OCI-LY3 (cell line): ENCODE measurements around the gene LRRC4C.

Experiments
- H2AFZ ChIP-seq: fragments of 200-600, 300-600 bp; shearing (Covaris generic); 2 replicates; pipeline ENCODE4 v1.6.0; 2014; ENCODE audit warnings: antibody characterized with exemption, low read depth, low read length
- H3K27ac ChIP-seq: fragments of 200-600, 300-600 bp; sonication (generic); 2 replicates; pipeline ENCODE4 v1.5.1; 2014; ENCODE audit warnings: mild to moderate bottlenecking, low read length, moderate library complexity, mixed read lengths
- H3K27me3 ChIP-seq: fragments of 200-600, 300-600 bp; sonication (generic); 2 replicates; pipeline ENCODE4 v1.6.1; 2014; ENCODE audit warnings: low read depth, low read length, mixed read lengths
- H3K36me3 ChIP-seq: fragments of 200-600, 300-600 bp; sonication (generic); replicated peaks from 2 replicates; pipeline ENCODE3; 2014; ENCODE audit warnings: low read depth, low read length, mixed read lengths
- H3K4me1 ChIP-seq: fragments of 300-600, 200-600 bp; sonication (generic); 2 replicates; pipeline ENCODE4 v1.6.1; 2014; ENCODE audit warnings: low read length, mixed read lengths
- H3K4me2 ChIP-seq: fragments of 200-600, 300-600 bp; sonication (generic); 2 replicates; pipeline ENCODE4 v1.6.1; 2014; ENCODE audit warnings: low read length, mixed read lengths
- H3K4me3 ChIP-seq: fragments of 300-600, 200-600 bp; sonication (generic); 2 replicates; pipeline ENCODE4 v1.5.1; 2014; ENCODE audit warnings: antibody characterized with exemption, mild to moderate bottlenecking, low read length, moderate library complexity
- H3K79me2 ChIP-seq: fragments of 300-600, 200-600 bp; shearing (Covaris generic); 2 replicates; pipeline ENCODE4 v1.6.1; 2014; ENCODE audit warnings: mild to moderate bottlenecking, low read length, mixed read lengths
- H3K9ac ChIP-seq: fragments of 300-600, 200-600 bp; shearing (Covaris generic); 2 replicates; pipeline ENCODE4 v1.6.0; 2014; ENCODE audit warnings: mild to moderate bottlenecking, low read length, moderate library complexity
- H3K9me3 ChIP-seq: fragments of 200-600, 300-600 bp; shearing (Covaris generic); 2 replicates; pipeline ENCODE4 v1.6.1; 2014; ENCODE audit warnings: low read length, mixed read lengths; ENCODE audit not compliant: insufficient read depth
- H4K20me1 ChIP-seq: fragments of 200-600, 300-600 bp; sonication (generic); 2 replicates; pipeline ENCODE4 v1.6.1; 2016; ENCODE audit warnings: low read length, mixed read lengths; ENCODE audit not compliant: insufficient read depth
- CTCF ChIP-seq: fragments of 200-600, 300-600 bp; sonication (generic); IDR thresholded peaks from 2 replicates; pipeline ENCODE4 v1.5.1; 2014; ENCODE audit warnings: antibody characterized with exemption, low read length, low read depth
- EZH2phosphoT487 ChIP-seq: fragments of 200-600 bp; shearing (Covaris generic); IDR thresholded peaks from 2 replicates; pipeline ENCODE4 v1.6.1; 2018; ENCODE audit warnings: antibody characterized with exemption, mixed run types, low read depth

LRRC4C gene

GRCh38 chr11:40291329-40291728 lies 1168.1 kb downstream of the LRRC4C start:
- no peak overlapping the region for H3K27ac ChIP-seq
- H4K20me1 ChIP-seq = no peaks in the 10 kb centered on the region
- H3K9me3 ChIP-seq = no peaks in the 10 kb centered on the region
- H2AFZ ChIP-seq = no peak overlapping the region
- H3K36me3 ChIP-seq = no peaks in the 10 kb centered on the region
- H3K79me2 ChIP-seq = no peaks in the 10 kb centered on the region
- no peak overlapping the region for H3K4me3 ChIP-seq
- no peaks in the 10 kb centered on the region for H3K27me3 ChIP-seq
- no peak overlapping the region for H3K4me2 ChIP-seq
- peaks cover under 1% of the 10 kb centered on the region; the same call in 1 of the 2 replicates for H3K4me1 ChIP-seq
- H3K9ac ChIP-seq = no peak overlapping the region
- no peak for TF ChIP-seq EZH2phosphoT487
- no peak for TF ChIP-seq CTCF

- Histone ChIP-seq H3K36me3 (no peaks in the 10 kb centered on the region), H3K4me1 (peaks cover 8% of the 10 kb centered on the region; the same call in 1 of the 2 replicates), H3K9me3 (no peaks in the 10 kb centered on the region), H3K27me3 (no peaks in the 10 kb centered on the region), H4K20me1 (no peaks in the 10 kb centered on the region), H3K27ac (no peak overlapping the region), H3K79me2 (no peaks in the 10 kb centered on the region), H3K9ac (no peak overlapping the region), H3K4me2 (no peak overlapping the region), H3K4me3 (no peak overlapping the region), H2AFZ (no peak overlapping the region)
- TF ChIP-seq CTCF (no peak), EZH2phosphoT487 (no peak)
Observed at GRCh38 chr11:40290171-40290631, 1169.3 kb downstream of the LRRC4C start.

GRCh38 chr11:40289370-40289769 lies 1170.1 kb downstream of the LRRC4C start:
- no peak overlapping the region for H2AFZ ChIP-seq
- TF ChIP-seq EZH2phosphoT487 (no peak), CTCF (no peak)
- no peaks in the 10 kb centered on the region for H3K9me3 ChIP-seq
- H3K9ac ChIP-seq = no peak overlapping the region
- H3K27me3 ChIP-seq = no peaks in the 10 kb centered on the region
- no peak overlapping the region for H3K4me3 ChIP-seq
- no peaks in the 10 kb centered on the region for H3K36me3 ChIP-seq
- peaks cover 8% of the 10 kb centered on the region; the same call in 1 of the 2 replicates for H3K4me1 ChIP-seq
- no peaks in the 10 kb centered on the region for H4K20me1 ChIP-seq
- no peak overlapping the region for H3K4me2 ChIP-seq
- no peaks in the 10 kb centered on the region for H3K79me2 ChIP-seq
- H3K27ac ChIP-seq = no peak overlapping the region

- H3K9me3 ChIP-seq = no peaks in the 10 kb centered on the region
- H3K27me3 ChIP-seq = no peaks in the 10 kb centered on the region
- no peak overlapping the region for H2AFZ ChIP-seq
- H3K4me1 ChIP-seq = peaks cover 8% of the 10 kb centered on the region; the same call in 1 of the 2 replicates
- TF ChIP-seq CTCF (no peak), EZH2phosphoT487 (no peak)
- H3K4me3 ChIP-seq = no peak overlapping the region
- H3K9ac ChIP-seq = no peak overlapping the region
- H3K36me3 ChIP-seq = no peaks in the 10 kb centered on the region
- no peaks in the 10 kb centered on the region for H4K20me1 ChIP-seq
- H3K27ac ChIP-seq = no peak overlapping the region
- H3K4me2 ChIP-seq = no peak overlapping the region
- H3K79me2 ChIP-seq = no peaks in the 10 kb centered on the region
Observed at GRCh38 chr11:40287916-40288803, 1171.3 kb downstream of the LRRC4C start.
